CD4-positive, alpha-beta T cell treated with Interleukin-10 for 1 hour (primary cell): Measurements from ENCODE around the gene DDX46.
"Not testable (repeated sequence)": the region's sequence is repeated elsewhere in the genome, so short reads cannot be mapped to it uniquely, and the experiment has no call there.

ENCODE experiments used
- DNase-seq: peaks from one replicate; pipeline ENCODE4 v3.0.0-alpha.2; 2020

The DDX46 gene

DNA sequence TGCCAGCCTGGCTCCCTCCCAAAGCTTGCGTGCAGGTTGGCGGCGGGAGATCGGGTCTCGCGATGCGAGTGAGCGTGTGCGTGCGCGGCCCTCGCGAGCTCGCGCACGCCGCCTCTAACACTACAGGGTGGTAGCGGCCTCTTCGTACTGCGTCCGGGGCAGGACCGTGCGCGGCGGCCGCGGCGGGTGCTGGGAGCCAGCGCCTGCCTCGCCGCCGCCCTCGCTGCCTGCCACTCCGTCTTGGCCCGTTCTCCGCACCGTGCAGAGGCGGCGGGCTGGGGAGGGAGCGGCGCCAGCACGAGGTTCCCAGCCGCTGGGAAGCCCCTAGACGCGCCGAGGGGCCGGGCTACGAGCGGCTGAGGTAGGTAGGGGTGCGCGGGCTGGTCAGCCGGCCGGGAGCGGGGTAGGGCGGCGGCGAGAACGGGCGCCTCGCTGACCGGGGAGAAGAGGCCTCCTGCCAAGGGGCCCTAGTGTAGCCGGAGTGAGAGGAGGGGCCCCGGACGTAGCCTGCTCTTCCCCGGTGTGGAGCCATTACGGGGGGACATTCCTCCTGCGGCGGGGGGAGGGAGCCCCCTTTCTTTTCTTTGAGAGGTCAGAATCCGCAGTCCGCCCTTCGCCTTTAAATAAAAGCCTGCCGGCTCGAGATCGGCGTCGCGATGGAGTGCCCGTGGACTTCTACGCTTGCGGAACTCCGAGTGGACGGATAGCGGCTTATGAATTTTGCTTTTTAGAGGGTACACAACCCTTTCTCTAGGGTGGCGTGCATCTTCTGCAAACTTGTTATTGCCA is 87.5 kb downstream of the DDX46 start, which contains the start of gene C5orf24:
Gene C5orf24 (plus strand): TSS at position 117 of the 789 bp plus-strand sequence. CDS start 8,933 bp downstream, outside the sequence.
- DNase-seq: peak; percentile 93

DNA sequence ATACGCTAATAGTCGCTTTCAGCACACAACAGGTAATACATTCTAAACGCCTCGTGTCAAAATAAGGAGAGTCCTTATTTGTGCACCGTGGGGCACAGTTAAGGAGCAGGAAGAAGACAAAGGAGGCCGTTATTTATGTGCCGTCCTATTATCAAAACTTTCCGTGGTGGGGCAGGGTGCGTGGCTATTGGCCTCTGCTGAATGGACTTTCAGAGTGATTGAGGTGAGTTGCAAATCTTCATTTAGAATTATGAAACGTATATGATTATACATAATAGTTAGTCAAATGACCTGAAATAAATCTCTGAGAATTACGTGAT is 88.0 kb downstream of the DDX46 start:
- DNase-seq: peak; percentile 30

GRCh38 chr5:134849434-134849933 is 90.9 kb downstream of the DDX46 start:
- not testable (repeated sequence) for DNase-seq

DNA sequence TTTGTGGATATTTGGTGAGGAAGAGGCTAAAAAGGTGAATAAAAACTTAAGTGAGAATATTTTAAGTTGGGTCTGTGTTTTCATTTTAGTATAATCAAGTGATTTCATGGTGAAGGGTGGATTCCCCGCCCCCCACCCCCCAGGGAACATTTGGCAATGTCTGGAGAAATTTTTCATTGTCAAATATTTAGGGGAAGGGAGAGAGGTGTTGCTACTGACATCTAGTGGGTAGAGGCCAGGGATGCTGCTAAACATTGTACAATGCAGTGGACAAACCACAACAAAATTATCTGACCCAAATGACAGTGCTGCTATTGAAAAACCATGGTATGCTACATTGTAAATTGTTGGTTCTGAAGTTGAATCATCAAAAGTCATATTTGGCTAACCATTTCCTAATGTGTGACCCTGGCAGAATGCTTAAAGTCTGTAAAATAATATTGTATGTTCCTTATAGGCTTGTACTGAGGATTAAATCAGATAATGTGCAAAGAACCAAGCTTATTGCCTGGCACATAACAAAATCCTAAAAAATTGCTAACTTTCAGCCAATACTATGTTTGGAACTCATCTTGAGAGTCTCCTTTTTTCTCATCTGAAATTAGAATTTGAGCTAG is 92.8 kb downstream of the DDX46 start:
- DNase-seq: peak; percentile 15

DNA sequence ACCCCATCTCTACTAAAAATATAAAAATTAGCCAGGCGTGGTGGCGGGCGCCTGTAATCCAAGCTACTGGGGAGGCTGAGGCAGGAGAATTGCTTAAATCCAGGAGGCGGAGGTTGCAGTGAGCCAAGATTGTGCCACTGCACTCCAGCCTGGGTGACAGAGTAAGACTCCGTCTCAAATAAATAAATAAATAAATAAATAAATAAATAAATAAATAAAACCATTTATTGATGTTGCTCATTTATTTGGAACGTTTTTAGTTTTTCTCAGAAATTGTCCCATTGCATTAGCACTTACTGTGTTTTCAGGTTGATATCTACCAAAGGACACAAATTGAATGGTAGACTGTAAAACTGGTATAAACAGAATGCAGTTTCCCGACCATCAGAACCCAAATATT is 97.9 kb downstream of the DDX46 start:
- DNase-seq: not testable (repeated sequence)

DNA sequence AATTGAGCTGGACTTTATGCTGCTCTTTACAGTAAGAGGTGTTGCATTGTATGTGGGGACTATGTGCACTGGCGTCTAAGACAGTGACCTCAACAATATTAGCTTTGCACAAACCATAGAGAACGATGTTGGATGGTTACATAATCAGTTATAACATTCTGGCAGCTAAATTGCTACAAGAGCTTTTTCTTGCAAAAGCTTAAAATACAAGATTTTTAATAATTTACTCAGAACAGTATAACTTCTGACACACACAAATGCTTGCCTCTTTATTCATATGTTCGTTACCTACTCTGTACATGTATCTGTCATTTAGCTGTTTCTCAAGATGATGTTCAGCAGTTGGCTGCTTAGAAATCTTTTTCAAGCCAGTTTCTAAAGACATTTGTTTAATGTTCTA is 98.8 kb downstream of the DDX46 start:
- no peak for DNase-seq

- DNase-seq: no peak
Measured at GRCh38 chr5:134864707-134865106, 106.1 kb downstream of the DDX46 start.

DNA sequence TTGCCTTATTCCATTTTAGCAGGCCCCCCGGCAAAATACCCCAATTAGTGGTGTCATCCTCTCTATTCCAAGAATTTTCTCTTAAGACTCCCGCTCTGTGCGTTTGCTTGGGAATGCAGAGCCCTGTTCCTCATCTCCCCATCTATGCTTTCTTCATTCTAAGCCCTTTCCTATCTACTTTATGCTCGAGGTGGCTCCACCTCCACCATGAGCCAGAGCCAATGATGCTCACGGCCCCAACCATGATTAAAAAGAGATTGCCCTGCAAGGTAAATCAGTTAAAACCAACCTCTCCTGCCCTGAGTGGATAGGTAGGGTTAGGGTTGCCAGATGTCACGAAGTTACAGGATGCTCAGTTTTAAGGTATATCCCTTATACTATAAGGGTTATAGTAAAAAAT is 114.9 kb downstream of the DDX46 start:
- DNase-seq: peak; percentile 28

DNA sequence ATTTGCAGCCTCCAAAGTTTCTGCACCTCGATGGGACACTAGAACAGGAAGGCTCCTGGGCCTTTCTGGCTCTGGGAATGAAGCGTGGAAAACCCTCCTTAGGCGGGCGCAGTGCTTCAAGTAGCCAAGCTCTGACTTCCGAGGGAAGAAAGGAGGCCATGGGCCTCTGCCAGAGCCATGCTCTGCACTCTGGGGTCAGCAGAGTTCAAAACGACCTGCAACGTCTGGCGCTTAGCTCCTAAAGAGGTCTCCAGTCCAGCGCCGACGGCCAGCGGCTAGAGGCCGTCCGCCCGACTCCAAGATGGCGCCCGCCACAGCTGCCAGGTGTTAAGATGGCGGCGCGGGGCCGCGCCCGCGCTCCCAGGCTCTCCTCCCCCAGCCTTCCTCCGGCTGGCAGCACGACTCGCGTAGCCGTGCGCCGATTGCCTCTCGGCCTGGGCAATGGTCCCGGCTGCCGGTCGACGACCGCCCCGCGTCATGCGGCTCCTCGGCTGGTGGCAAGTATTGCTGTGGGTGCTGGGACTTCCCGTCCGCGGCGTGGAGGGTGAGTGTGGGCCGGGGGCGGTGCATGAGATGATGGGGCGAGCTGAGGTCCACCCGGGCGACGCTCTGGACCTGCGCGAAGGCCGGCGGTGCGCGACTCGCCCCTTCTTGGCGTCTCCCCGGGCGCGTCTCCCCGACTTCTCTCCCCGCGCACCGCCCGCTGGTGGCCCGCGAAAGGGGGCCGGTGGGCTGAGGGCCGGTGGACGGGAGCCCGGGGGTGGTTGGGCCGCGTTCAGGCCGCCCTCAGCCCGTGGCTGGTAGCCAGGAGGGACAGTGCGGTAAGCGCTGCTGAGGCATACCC is 115.6 kb downstream of the DDX46 start, which contains the start of gene TXNDC15:
Gene TXNDC15 (plus strand): TSS at position 385 of the 844 bp plus-strand sequence. CDS start 57 bp downstream, at position 442.
- DNase-seq: peak; percentile 82

- peak; percentile 32 for DNase-seq
Measured at GRCh38 chr5:134874831-134875655, 116.5 kb downstream of the DDX46 start.

- peak; percentile 2 for DNase-seq
Measured at GRCh38 chr5:134877159-134877558, 118.6 kb downstream of the DDX46 start.

DNA sequence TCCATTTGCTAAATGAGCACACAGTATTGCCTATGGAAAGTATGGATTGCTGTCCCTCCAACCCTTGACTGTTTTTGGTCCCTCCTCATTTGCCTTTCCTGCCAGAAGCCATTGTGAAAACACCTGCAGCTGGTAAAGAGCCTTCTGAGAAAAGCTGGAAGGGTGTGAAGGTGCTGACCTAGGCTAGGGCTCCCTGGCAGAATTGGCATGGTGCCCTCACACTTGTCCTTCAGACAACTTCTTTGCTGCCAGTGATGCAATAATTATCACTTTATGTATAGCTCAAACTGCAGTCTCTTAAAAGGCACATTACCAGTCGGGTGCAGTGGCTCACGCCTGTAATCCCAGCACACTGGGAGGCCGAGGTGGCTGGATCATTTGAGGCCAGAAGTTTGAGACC is 119.8 kb downstream of the DDX46 start:
- DNase-seq: no peak

- DNase-seq: no peak
Measured at GRCh38 chr5:134879456-134879855, 120.9 kb downstream of the DDX46 start.
